ENCODE data around the gene CIB4.

DNA sequence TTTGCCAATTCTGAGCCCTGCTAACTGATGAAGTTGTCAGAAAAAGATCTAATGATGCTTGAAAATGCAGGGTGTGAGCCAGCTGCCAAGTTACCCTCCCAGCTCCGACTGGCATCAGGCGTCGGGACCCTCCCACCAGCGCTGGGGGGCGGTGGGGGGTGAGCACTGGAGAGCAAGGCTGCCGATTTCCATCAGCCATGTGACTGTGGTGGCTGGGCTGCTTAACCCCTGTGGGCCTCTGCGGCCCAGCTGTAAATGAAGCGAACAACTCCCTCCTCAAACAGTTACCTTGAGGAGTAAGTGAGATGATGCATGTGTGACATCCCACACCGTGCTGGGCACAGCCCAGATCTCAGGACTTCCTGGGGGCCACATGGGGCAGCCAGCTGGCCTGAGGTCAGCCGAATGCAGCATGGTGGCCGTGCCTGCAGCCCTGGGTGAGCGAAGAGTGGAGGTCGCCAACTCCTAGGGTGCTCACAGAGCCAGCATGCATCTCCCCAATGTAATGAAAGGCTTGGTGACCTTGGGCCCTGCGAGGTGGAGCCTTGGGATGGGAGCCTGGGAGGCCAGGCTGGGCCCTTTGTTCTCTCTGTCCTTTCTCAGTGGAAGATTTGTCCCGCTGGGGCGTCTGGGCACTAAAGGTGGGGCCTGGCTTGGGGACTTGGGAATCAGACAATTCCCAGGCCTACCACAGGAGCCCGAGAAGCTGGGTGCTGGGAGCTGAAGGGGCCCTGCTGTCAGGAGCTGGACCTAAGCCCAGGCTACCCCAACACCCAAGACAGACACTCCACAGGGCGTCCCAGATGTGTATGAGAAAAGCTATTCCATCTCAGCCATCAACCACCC is 25.1 kb downstream of the CIB4 start:
- no peak for TF ChIP-seq GATA2 (IDR thresholded peaks at IDR 0.05; ENCODE audit: low read depth, low read length)
- TF ChIP-seq GATA3 (IDR thresholded peaks at IDR 0.05; ENCODE audit: low read depth, low read length), result no peak
